IMR-90 (cell line): Measurements from ENCODE around the gene GAREM1.

Experiments used
- CEBPB ChIP-seq: IDR thresholded peaks from 2 replicates; pipeline ENCODE4 v1.6.1; 2012; ENCODE audit warnings: low read depth, low read length, improper control_type of control experiment
- FOS ChIP-seq: fragments of 150-350 bp; IDR thresholded peaks from 2 replicates; pipeline ENCODE4 v1.6.1; 2016; ENCODE audit warnings: low read depth, low read length
- MXI1 ChIP-seq: IDR thresholded peaks from 2 replicates; pipeline ENCODE4 v1.6.1; 2012; ENCODE audit warnings: low read depth, mild to moderate bottlenecking, low read length, moderate library complexity, borderline replicate concordance
- TF ChIP-seq, protein P1 (sequence below): conservative IDR thresholded peaks from 2 replicates; pipeline ENCODE4 v1.5.1; 2012; ENCODE audit warnings: mild to moderate bottlenecking, low read depth, low read length, improper control_type of control experiment

- TF ChIP-seq, protein P1, sequence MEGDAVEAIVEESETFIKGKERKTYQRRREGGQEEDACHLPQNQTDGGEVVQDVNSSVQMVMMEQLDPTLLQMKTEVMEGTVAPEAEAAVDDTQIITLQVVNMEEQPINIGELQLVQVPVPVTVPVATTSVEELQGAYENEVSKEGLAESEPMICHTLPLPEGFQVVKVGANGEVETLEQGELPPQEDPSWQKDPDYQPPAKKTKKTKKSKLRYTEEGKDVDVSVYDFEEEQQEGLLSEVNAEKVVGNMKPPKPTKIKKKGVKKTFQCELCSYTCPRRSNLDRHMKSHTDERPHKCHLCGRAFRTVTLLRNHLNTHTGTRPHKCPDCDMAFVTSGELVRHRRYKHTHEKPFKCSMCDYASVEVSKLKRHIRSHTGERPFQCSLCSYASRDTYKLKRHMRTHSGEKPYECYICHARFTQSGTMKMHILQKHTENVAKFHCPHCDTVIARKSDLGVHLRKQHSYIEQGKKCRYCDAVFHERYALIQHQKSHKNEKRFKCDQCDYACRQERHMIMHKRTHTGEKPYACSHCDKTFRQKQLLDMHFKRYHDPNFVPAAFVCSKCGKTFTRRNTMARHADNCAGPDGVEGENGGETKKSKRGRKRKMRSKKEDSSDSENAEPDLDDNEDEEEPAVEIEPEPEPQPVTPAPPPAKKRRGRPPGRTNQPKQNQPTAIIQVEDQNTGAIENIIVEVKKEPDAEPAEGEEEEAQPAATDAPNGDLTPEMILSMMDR: no peak
- TF ChIP-seq MXI1: no peak
- TF ChIP-seq FOS: no peak
- no peak for TF ChIP-seq CEBPB
These were observed 141.7 kb downstream of the GAREM1 start for GRCh38 chr18:32328974-32329373.
